Smooth muscle cell (in vitro differentiated cells): ENCODE measurements around the gene DVL1. TPM values are rescaled to one million over a fixed set of nuclear protein-coding genes. Genes with fewer than 3 reads are reported as not detected.

Experiments
- DNase-seq: peaks from one replicate; lab custom pipeline; 2025; ENCODE audit not compliant: unreplicated experiment; lab: John Stamatoyannopoulos, UW
- H2AFZ ChIP-seq: fragments of 200-600 bp; sonication (generic); 2 replicates; pipeline ENCODE4 v1.6.0; 2016; ENCODE audit warnings: antibody characterized with exemption, low read depth, mild to moderate bottlenecking
- H3F3A ChIP-seq: fragments of 200-600 bp; sonication (generic); 2 replicates; pipeline ENCODE4 v1.6.0; 2017; ENCODE audit warnings: antibody characterized with exemption, low read depth
- H3K27ac ChIP-seq: fragments of 200-600 bp; sonication (generic); 2 replicates; pipeline ENCODE4 v1.5.1; 2016; ENCODE audit warnings: low read depth, mild to moderate bottlenecking
- H3K27me3 ChIP-seq: fragments of 200-600 bp; sonication (generic); 2 replicates; pipeline ENCODE4 v1.6.1; 2016; ENCODE audit warnings: low read depth, mild to moderate bottlenecking
- H3K36me3 ChIP-seq: fragments of 200-600 bp; sonication (generic); 2 replicates; pipeline ENCODE4 v1.5.1; 2016; ENCODE audit warnings: low read depth
- H3K4me1 ChIP-seq: fragments of 200-600 bp; sonication (generic); 2 replicates; pipeline ENCODE4 v1.5.1; 2016; ENCODE audit warnings: low read depth
- H3K4me2 ChIP-seq: fragments of 200-600 bp; sonication (generic); 2 replicates; pipeline ENCODE4 v1.6.0; 2016; ENCODE audit warnings: mild to moderate bottlenecking
- H3K4me3 ChIP-seq: fragments of 200-600 bp; sonication (generic); 2 replicates; pipeline ENCODE4 v1.5.1; 2016; ENCODE audit warnings: mild to moderate bottlenecking
- H3K79me2 ChIP-seq: fragments of 200-600 bp; sonication (generic); 2 replicates; pipeline ENCODE4 v1.6.0; 2016; ENCODE audit warnings: low read depth, mild to moderate bottlenecking
- H3K9ac ChIP-seq: fragments of 200-600 bp; sonication (generic); 2 replicates; pipeline ENCODE4 v1.6.0; 2016; ENCODE audit warnings: low read depth
- H3K9me3 ChIP-seq: fragments of 200-600 bp; sonication (generic); replicated peaks from 2 replicates; pipeline ENCODE4 v1.5.1; 2016; ENCODE audit warnings: low read depth
- H4K20me1 ChIP-seq: fragments of 200-600 bp; sonication (generic); 2 replicates; pipeline ENCODE4 v1.6.0; 2016; ENCODE audit warnings: low read depth
- WGBS: methylation state at CpG from one replicate; pipeline ENCODE4 v1.1.7; 2016; ENCODE audit warnings: low lambda C conversion rate; 5-methylcytosine and 5-hydroxymethylcytosine counted together
- polyA plus RNA-seq: library from polyadenylated mRNA; unstranded; fragments of >200 nt; fragmentation: Nextera tagmentation; extraction: Ambion mirVana; gene quantifications from 2 replicates; pipeline ENCODE4 v1.2.1, GENCODE V29; 2016
- total RNA-seq: library from RNA; depleted of rRNA; stranded (reverse); fragments of >200 nt; gene quantifications from 2 replicates; pipeline ENCODE4 v1.2.3, GENCODE V29; 2014
- TF ChIP-seq, protein P1 (sequence below): fragments of 200-600 bp; sonication (generic); IDR thresholded peaks from 2 replicates; pipeline ENCODE4 v1.5.1; 2017; ENCODE audit warnings: borderline replicate concordance, mild to moderate bottlenecking, antibody characterized with exemption; ENCODE audit not compliant: insufficient read depth, poor library complexity, severe bottlenecking

Gene DVL1
- total and polyA plus RNA-seq, 2 experiments from 2014 or later: 28.5 to 28.7 TPM

- no peak overlapping the region for H3K4me3 ChIP-seq
- peaks cover 26% of the 10 kb centered on the region for H3K79me2 ChIP-seq
- TF ChIP-seq, protein P1, sequence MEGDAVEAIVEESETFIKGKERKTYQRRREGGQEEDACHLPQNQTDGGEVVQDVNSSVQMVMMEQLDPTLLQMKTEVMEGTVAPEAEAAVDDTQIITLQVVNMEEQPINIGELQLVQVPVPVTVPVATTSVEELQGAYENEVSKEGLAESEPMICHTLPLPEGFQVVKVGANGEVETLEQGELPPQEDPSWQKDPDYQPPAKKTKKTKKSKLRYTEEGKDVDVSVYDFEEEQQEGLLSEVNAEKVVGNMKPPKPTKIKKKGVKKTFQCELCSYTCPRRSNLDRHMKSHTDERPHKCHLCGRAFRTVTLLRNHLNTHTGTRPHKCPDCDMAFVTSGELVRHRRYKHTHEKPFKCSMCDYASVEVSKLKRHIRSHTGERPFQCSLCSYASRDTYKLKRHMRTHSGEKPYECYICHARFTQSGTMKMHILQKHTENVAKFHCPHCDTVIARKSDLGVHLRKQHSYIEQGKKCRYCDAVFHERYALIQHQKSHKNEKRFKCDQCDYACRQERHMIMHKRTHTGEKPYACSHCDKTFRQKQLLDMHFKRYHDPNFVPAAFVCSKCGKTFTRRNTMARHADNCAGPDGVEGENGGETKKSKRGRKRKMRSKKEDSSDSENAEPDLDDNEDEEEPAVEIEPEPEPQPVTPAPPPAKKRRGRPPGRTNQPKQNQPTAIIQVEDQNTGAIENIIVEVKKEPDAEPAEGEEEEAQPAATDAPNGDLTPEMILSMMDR: no peak
- no peak overlapping the region for H2AFZ ChIP-seq
- H4K20me1 ChIP-seq: peaks cover 83% of the 10 kb centered on the region
- peaks cover 6% of the 10 kb centered on the region for H3K4me1 ChIP-seq
- no peak overlapping the region for H3K9ac ChIP-seq
- H3K9me3 ChIP-seq: no peaks in the 10 kb centered on the region
- H3F3A ChIP-seq: peaks cover 4% of the 10 kb centered on the region
- DNase-seq: no peak
- H3K27me3 ChIP-seq: no peaks in the 10 kb centered on the region
- H3K27ac ChIP-seq: no peak overlapping the region
- 96% methylated on average over 15 of the region's 15 CpGs for WGBS
- H3K36me3 ChIP-seq: no peaks in the 10 kb centered on the region
- no peak overlapping the region for H3K4me2 ChIP-seq
These were observed 35.0 kb downstream of the DVL1 start for GRCh38 chr1:1314237-1314586.

- Histone ChIP-seq H3K4me2 (no peak overlapping the region), H3K27ac (no peak overlapping the region), H3K9me3 (no peaks in the 10 kb centered on the region), H3K36me3 (no peaks in the 10 kb centered on the region), H3K9ac (no peak overlapping the region), H3K27me3 (no peaks in the 10 kb centered on the region), H3F3A (peaks cover 4% of the 10 kb centered on the region), H4K20me1 (peaks cover 81% of the 10 kb centered on the region), H2AFZ (no peak overlapping the region), H3K4me3 (no peak overlapping the region), H3K79me2 (peaks cover 26% of the 10 kb centered on the region), H3K4me1 (peaks cover 10% of the 10 kb centered on the region)
- no peak for DNase-seq
- 96% methylated on average over 37 of the region's 37 CpGs for WGBS
- TF ChIP-seq, protein P1: no peak
These were observed 35.5 kb downstream of the DVL1 start for GRCh38 chr1:1313500-1314236.

DNA sequence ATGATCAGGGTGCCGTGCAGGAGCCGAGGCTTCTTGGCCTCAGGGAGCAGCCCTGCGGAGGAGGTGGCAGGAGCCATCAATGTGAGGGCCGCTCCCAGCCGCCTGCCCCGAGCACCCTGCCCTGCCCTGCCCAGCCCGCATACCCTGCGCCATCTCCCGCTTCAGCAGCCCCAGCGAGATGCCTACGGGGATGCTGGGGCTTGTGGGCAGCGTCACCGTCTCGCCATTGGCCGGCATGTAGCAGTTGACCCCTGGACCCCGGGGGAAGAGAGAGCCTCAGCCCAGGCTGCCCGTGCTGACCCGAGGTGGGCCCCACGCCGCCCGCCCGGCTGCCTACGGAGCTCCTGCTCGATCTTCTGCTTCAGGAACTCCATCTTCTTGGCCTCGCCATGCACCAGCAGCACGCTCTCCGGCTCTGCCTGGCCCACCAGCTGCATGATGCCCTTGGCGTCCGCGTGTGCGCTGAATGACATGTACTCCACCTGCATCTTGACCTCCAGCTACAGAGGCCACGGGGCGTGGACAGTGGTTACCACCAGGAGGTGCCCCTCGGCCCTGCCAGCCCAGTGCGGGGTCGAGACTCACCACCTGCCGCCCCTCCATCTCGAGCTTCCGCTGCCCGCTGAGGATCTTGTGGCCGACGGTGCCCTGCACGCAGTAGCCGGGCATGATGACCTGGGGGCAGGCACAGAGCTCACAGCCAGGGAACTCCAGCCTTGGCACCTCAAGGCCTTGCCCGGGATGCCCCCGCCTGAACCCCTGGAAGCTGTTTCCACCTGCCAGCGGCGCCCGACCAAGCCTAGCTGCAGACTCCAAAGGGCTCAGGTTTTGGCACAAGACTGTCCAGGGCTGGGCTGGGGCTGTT lies 36.5 kb downstream of the DVL1 start:
- peaks cover 4% of the 10 kb centered on the region for H3F3A ChIP-seq
- no peaks in the 10 kb centered on the region for H3K9me3 ChIP-seq
- DNase-seq: no peak
- peaks cover 71% of the 10 kb centered on the region for H4K20me1 ChIP-seq
- WGBS: 98% methylated on average over 47 of the region's 49 CpGs
- no peak overlapping the region for H3K4me2 ChIP-seq
- H3K79me2 ChIP-seq: peaks cover 17% of the 10 kb centered on the region
- no peaks in the 10 kb centered on the region for H3K36me3 ChIP-seq
- TF ChIP-seq, protein P1: no peak
- no peak overlapping the region for H3K9ac ChIP-seq
- peaks cover 10% of the 10 kb centered on the region for H3K4me1 ChIP-seq
- no peak overlapping the region for H3K27ac ChIP-seq
- H2AFZ ChIP-seq: no peak overlapping the region
- no peaks in the 10 kb centered on the region for H3K27me3 ChIP-seq
- H3K4me3 ChIP-seq: no peak overlapping the region
